Measurements from ENCODE around the gene GARNL3.

The GARNL3 gene

DNA sequence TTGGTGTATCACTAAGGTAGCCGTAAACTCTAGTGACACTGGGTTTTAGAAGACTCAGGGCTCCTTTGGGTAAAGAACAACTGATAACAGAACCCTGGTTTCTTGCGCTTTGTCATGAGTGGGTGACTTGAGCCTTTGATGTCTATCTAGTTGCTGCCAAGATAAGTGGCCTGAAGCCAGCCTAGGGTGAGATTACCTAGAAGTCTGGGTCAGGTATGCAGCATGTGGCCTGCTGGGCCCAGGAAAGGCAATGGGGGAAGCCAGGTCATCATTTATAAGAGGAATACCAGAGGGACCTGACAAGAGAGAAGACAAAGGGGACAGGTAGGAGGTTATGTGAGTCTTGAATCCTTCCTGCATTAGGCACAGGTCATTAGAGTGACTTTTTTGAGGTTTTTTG, 23.2 kb upstream of the GARNL3 start:
- no peak for DNase-seq

- peak; percentile 85 to 97 (median 93) for DNase-seq
These were observed 19.7 kb upstream of the GARNL3 start for GRCh38 chr9:127244609-127245601.

GRCh38 chr9:127245637-127246164, 18.9 kb upstream of the GARNL3 start:
- no peak for DNase-seq

DNA sequence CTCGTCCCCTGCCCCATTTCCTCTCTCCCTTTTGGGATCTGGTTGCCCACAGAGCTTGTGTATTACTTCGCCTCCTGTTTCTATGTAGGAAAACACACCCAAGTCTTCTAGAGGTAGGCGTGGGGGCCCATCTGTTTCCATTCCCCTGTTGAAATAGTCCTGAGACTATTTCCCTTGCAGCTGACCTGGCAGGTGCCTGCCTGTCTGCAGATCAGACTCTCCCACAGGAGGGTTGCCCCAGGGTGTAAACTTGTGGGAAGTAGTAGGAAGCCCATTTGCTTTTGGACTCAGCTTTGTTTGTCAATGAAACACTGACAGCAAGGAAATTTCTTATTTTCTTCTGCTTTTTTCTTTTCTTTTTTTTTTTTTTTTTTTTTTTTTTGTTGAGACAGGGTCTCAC, 16.3 kb upstream of the GARNL3 start:
- no peak for DNase-seq

DNA sequence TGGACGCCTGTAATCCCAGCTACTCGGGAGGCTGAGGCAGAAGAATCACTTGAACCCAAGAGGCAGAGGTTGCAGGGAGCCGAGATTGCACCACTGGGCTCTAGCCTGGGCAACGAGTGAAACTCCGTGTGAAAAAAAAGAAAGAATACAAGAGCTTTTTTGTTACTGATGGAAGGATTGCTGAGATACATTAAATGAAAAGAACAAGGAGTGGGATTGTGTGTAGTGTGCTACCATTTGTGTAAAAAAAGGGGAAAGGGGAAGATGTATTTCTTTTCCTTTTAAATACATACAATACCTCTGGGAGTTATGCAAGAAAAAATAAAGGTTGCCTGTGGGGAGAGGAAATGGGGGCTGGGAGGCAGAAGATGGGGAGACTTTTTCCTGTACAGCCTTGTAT, 14.7 kb upstream of the GARNL3 start:
- no peak for DNase-seq

DNA sequence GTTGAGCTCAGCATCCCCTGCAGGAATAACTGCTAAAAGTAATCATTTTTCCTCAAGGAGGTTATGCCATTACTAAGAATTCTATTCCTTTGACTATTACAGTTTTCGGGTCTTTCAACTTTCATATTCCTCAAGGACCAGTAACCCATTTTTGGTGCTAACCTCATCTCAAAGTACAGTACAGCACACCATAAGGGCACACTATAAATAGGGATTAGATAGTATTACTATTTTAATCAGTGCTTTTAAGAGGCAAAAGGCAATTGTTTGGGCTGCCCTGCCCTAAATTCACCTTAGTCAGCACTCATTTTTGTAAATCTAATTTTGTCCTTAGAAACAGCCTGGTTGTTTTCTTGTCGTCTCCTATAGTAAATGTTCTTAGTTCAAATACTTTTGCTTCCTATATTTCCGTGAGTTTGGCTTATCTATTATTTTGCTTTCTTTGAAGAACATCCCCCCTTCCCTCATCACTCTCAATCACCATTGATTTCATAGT, 13.6 kb upstream of the GARNL3 start:
- no peak for DNase-seq

GRCh38 chr9:127252410-127253318, 11.9 kb upstream of the GARNL3 start:
- no peak for DNase-seq

DNA sequence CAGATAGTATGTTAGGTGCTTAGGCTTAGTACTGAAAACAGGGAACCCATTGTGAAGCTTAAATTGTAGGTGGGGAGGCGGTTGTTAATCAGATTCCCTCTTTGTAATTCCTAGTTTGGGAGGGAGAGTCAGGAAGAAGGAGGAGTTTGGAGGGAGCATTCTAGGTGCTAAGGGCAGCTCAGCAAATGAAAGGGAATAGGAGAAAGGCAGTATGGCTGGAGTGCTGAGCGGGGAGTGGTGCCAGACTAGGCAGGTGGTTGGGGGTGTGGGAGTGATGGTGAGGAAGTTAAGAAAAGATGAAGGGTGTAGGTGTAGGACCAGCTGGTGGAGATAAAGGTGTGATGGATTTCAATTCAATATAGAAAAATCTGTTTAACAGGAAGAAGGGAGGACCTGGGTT, 11.1 kb upstream of the GARNL3 start:
- DNase-seq, result no peak

GRCh38 chr9:127255692-127256091, 8.9 kb upstream of the GARNL3 start:
- no peak for DNase-seq

GRCh38 chr9:127256324-127256723, 8.2 kb upstream of the GARNL3 start:
- DNase-seq, result no peak

DNA sequence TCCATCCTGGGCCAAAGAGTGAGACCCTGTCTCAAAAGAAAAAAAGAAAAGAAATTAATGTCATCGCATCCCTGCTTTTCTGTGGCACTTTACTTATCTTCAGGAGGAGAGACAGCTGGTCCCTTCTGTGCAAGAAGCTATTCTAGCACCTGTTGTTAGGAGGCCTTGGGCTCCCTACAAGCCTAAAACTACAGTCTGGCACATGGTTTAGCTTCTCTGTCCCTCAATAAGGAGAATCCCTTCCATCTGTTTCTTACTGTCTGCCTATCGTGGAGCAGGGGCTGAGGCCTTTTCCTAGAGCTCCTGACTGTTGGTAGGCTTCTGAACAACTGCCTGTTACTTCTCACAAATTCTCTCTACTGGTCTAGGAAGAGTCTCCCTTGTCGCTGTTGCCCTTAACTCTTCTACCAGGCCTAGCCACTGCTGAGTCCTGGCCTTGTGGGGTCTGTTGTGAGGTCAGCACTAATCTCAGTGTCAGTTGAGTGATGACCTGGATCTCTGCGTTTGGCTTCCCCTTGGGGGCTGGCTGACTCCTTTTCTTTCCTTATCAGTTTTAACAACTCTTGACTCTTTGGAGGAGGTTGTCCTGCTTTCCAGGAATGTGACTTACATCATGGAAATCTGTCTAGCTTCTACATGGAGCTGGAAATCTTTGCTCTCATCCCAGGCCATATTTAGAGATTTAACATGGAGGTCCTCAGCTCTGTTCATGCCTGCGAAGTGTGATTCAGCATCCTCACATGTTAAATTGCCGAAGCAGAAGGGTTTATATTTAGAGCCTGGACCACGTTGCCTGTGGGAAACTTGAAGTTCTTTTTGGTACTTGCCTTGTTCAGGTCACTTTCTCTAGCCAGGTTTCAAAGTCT, 5.7 kb upstream of the GARNL3 start:
- no peak for DNase-seq

- no peak for DNase-seq
These were observed 2.0 kb upstream of the GARNL3 start for GRCh38 chr9:127262602-127263001.

GRCh38 chr9:127263237-127263636, 1.3 kb upstream of the GARNL3 start:
- DNase-seq, result no peak

GRCh38 chr9:127263664-127264063, 910 bp upstream of the GARNL3 start:
- DNase-seq, result no peak

DNA sequence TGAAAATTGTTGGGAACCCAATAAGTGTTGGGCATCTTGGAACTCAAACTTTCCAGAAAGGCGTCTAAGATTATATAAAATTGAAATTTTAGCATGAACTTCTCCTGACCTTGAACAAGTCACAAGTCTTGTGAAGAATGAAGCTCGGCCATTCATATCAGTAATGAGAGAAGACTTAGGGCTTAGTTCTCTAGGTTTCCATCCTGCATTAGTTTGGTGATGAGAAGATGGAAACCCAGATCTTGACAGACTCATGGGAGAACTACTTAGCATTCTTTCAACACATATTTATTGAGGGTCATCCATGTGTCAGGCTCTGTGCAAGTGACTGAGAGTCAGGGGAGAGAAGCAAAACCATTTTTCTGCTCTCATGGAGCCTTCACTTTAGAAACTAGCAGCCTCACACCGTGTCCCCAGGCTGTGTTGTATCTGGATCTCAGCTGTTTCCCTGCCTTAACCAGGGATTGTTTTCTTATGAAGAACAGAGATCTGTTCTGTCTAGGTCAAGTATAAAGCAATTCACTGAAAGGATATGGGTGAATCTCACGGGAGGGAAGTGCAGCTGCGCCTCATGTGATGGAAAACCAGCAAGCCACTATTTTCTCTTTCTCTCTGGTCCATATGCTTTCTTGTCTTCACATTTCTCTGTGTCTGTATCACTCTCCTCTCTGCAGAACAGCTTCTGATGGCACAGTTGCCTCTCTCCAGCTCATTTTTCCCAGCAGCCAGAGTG, 3.4 kb downstream of the GARNL3 start:
- no peak for DNase-seq

DNA sequence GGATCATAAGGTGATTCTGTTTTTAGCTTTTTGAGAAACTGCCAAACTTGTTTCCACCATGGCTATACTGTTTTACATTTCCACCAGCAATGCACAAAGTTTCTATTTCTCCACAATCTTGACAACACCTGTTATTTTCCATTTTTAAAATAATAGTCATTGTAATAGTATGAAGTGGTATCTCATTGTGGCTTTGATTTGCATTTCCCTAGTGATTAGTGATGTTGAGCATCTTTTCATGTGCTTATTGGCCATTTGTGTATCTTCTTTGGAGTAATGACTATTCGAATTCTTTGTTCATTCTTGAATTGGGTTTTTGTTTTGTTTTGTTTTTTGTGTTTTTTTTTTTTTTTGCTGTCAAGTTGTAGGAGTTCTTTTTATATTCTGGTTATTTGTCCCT, 4.9 kb downstream of the GARNL3 start:
- DNase-seq, result no peak

DNA sequence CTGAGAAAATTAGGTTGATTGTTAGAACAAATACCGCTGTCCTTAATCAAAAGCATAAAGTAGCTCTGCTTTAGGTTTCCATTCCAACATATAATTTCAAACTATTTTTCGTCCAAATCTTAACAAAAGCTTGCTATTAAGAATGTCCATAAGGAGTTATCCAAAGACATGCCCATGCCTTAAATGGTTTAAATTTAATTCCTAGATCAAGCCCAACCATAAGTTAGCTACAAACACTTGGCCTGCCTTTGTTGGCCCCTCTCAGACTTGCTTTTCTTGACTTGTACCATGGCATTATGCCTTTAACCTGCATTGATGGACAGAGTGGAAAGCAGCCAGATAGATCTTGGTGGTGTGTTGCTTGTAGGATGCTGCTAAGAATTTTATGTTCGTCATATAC, 8.8 kb downstream of the GARNL3 start:
- no peak for DNase-seq

- DNase-seq, result no peak
These were observed 12.5 kb downstream of the GARNL3 start for GRCh38 chr9:127277099-127277498.

GRCh38 chr9:127277770-127278169, 13.2 kb downstream of the GARNL3 start:
- no peak for DNase-seq

DNA sequence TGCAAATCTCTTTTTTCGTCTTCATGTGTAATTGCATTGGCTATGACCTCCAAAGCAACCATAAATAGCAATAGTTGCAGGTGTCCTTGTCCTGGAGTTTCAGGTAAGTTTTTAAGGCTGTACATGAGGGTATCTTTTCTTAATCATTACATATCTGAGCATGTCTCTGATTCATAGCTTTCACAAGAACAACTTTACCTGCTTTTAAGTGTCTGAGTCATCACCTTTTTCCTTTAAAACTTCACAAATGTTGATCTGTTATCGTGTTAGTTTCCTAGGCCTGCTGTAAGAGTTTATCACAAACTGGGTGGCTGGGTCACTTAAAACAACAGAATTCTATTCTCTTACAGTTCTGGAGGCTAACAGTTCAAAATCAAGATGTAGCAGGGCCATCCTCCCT, 13.8 kb downstream of the GARNL3 start:
- DNase-seq, result no peak

- DNase-seq, result no peak
These were observed 15.2 kb downstream of the GARNL3 start for GRCh38 chr9:127279717-127280285.

All from T-helper 2 cell (primary cell).